Measurements from ENCODE around the gene OXTR.
"Not testable (repeated sequence)": the region's sequence is repeated elsewhere in the genome, so short reads cannot be mapped to it uniquely, and the experiment has no call there.

The OXTR gene

DNA sequence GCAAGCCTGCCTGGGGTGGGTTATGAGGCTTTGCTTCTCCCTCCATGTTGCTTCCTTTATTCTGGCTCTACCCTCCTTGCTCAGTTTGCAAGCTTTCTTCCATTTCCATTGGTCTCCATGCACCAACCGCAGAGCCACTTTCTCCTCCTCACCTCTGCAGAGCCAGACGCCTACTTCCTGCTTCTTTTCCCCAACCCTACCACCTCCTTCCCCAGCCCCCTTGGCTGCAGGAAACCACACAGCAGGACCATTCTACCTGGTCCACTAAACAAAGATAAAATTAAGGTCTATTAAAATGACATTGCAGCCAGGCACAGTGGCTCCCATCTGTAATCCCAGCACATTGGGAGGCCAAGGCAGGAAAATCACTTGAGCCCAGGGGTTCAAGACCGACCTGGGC lies 45.8 kb downstream of the OXTR start:
- TF ChIP-seq, protein P1, sequence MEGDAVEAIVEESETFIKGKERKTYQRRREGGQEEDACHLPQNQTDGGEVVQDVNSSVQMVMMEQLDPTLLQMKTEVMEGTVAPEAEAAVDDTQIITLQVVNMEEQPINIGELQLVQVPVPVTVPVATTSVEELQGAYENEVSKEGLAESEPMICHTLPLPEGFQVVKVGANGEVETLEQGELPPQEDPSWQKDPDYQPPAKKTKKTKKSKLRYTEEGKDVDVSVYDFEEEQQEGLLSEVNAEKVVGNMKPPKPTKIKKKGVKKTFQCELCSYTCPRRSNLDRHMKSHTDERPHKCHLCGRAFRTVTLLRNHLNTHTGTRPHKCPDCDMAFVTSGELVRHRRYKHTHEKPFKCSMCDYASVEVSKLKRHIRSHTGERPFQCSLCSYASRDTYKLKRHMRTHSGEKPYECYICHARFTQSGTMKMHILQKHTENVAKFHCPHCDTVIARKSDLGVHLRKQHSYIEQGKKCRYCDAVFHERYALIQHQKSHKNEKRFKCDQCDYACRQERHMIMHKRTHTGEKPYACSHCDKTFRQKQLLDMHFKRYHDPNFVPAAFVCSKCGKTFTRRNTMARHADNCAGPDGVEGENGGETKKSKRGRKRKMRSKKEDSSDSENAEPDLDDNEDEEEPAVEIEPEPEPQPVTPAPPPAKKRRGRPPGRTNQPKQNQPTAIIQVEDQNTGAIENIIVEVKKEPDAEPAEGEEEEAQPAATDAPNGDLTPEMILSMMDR (IDR thresholded peaks at IDR 0.05), result no peak
- Mint-ChIP-seq H3K36me3 (ENCODE audit: low read depth) (no peaks in the 10 kb centered on the region), H3K27ac (no peak overlapping the region), H3K4me1 (peaks cover 3% of the 10 kb centered on the region), H3K4me3 (no peak overlapping the region), H3K9me3 (peaks cover 20% of the 10 kb centered on the region), H3K27me3 (ENCODE audit: low read depth, poor library complexity) (peaks cover 2% of the 10 kb centered on the region)
- no peak for DNase-seq

DNA sequence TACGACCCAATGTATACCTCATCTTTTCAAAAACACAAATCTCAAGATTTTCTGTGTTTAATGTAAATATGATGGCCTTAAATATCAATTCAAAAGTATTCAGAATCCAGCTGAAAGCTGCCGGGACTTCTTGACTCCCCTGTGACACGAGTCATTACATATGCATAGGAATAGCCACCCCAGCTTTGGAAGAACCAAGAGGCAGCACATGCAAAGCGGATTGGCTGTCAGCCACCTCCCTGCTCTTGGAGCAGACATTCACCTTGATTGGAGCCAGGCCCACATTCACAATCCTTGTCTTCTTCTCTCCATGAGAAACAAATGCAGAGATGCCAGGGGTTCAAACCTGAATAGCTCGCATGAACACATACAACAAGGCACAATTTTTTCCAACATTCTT lies 46.6 kb downstream of the OXTR start:
- Mint-ChIP-seq H3K27me3 (ENCODE audit: low read depth, poor library complexity) (peaks cover 2% of the 10 kb centered on the region), H3K27ac (no peak overlapping the region), H3K4me3 (no peak overlapping the region), H3K36me3 (ENCODE audit: low read depth) (no peaks in the 10 kb centered on the region), H3K4me1 (no peaks in the 10 kb centered on the region), H3K9me3 (peaks cover 24% of the 10 kb centered on the region)
- DNase-seq, result no peak
- TF ChIP-seq, protein P1 (IDR thresholded peaks at IDR 0.05), result no peak

DNA sequence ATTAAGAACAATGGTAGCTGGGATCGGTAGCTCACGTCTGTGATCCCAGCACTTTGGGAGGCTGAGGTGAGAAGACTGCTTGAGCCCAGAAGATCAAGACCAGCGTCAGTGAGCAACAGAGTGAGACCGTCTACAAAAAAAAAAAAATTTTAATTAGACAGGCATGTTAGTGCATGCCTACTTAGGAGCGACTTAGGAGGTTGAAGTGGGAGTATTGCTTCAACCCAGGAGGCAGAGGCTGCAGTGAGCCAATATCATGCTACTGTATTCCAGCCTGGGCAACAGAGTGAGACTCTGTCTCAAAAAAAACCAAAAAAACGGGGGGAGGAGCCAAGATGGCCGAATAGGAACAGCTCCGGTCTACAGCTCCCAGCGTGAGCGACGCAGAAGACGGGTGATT lies 53.7 kb downstream of the OXTR start:
- not testable (repeated sequence) for DNase-seq; H3K36me3 Mint-ChIP-seq (ENCODE audit: low read depth)
- Mint-ChIP-seq H3K27me3 (ENCODE audit: low read depth, poor library complexity) (peaks cover 11% of the 10 kb centered on the region), H3K9me3 (peaks cover 29% of the 10 kb centered on the region), H3K4me3 (peak overlapping the region; percentile 67), H3K27ac (peak overlapping the region; percentile 84), H3K4me1 (peaks cover 25% of the 10 kb centered on the region)

DNA sequence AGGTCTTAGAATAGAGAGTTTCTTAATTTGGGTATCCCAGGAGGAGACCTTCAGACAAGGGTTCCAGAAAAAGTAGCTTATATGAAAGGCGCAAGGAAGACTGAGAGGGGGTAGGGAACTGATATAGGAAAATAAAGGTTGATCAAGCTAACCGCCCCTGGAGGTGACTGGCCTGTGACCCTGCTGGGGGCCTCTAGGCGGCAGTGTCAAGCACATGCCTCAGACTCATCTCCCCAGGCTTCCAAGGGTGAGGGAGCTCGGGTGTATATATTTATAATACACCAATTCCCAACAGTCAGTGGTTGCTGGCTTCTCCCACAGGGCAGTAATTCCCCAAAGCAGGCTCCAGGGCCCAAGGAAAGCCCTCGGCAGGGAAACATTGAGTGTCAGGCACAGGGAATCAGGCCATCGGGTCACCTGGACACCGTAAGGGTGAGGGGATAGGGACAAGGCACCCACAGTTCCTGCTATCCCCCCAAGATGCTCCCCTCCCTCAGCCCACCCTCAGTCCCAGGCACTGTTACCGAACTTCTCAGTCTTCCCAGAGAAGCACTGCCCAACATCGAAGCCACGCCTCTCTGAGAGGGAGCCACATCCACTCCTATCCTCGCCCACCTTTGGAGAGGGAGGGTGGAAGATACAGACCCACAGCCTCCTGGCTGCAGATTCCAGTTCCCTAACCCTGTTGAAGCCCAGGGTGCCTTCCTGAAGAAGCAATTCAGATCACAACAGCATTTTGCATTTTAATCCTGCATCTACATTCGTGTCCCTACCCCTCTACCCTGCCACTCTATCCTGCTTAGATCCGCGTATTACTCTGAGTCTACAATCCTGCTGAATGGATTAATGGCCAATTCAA lies 55.3 kb downstream of the OXTR start:
- Mint-ChIP-seq H3K27ac (no peak overlapping the region), H3K4me3 (no peak overlapping the region), H3K27me3 (ENCODE audit: low read depth, poor library complexity) (peaks cover 14% of the 10 kb centered on the region), H3K9me3 (peaks cover 24% of the 10 kb centered on the region), H3K36me3 (ENCODE audit: low read depth) (peaks cover 6% of the 10 kb centered on the region), H3K4me1 (peaks cover 36% of the 10 kb centered on the region)
- peak; percentile 18 for DNase-seq
- TF ChIP-seq, protein P1 (IDR thresholded peaks at IDR 0.05), result peak; percentile 39

DNA sequence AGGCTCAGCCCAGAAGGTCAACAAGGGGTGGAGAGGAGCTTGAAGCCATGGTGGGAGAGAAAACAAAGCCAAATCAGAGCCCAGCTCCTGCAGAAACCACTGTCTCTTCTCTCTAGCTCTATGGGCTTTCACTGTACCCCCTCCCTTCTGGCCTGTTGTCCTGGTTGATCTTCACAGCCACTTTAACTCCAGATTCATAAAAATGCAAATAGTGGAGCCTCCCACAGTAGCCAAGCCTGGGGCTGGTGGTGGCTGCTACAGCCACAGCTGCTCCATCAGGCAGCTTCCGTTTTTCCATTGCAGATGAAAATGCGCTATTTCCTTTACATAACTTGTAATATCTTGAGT lies 56.5 kb downstream of the OXTR start:
- H3K36me3 Mint-ChIP-seq (ENCODE audit: low read depth), result peaks cover 6% of the 10 kb centered on the region
- TF ChIP-seq, protein P1 (IDR thresholded peaks at IDR 0.05), result no peak
- H3K27me3 Mint-ChIP-seq (ENCODE audit: low read depth, poor library complexity), result peaks cover 14% of the 10 kb centered on the region
- H3K4me3 Mint-ChIP-seq, result no peak overlapping the region
- H3K27ac Mint-ChIP-seq, result no peak overlapping the region
- H3K9me3 Mint-ChIP-seq, result peaks cover 17% of the 10 kb centered on the region
- H3K4me1 Mint-ChIP-seq, result peaks cover 40% of the 10 kb centered on the region
- no peak for DNase-seq

DNA sequence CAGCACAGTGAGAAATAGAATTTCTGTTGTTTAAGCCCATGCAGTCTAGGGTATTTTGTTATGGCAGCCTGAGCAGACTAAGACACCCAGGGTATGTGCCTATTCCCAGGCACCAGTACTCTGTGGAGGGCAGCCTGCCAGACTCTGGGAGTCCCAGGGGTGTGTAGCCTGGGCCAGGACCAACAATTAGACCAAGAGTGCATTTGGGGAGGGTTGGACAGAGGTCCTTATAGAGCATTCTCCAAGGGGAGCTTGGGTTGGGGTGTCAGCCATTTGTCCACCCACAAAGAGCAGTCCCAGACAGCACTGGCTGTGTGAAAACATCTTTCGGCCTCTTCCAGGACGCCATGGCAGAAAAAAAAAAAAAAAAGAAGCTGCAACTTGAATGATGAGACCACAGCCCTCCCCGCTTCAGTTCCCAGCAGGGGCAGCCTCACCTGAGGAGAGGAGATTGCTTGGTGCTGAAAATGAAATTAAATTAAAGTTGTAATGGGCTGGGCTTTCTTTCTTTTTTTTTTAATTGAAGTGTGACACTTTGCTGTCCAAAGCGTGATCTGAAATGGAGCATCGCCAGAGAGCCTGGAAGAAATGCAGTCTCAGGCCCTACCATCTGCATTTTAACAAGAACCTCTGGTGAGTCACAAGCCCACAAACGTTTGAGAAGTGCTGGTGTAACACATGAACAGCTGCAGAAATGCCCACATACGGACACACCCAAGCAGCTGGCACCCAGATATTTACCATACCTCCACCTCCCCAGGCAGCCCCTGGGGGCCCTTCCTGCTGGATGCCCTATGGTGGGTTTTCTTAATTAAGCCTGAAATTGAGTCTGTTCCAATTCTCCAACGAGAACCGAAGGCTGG lies 57.1 kb downstream of the OXTR start:
- peaks cover 6% of the 10 kb centered on the region for H3K36me3 Mint-ChIP-seq (ENCODE audit: low read depth)
- H3K4me3 Mint-ChIP-seq, result no peak overlapping the region
- peaks cover 40% of the 10 kb centered on the region for H3K4me1 Mint-ChIP-seq
- no peak overlapping the region for H3K27ac Mint-ChIP-seq
- TF ChIP-seq, protein P1 (IDR thresholded peaks at IDR 0.05), result no peak
- peaks cover 18% of the 10 kb centered on the region for H3K27me3 Mint-ChIP-seq (ENCODE audit: low read depth, poor library complexity)
- DNase-seq, result no peak
- H3K9me3 Mint-ChIP-seq, result peaks cover 13% of the 10 kb centered on the region

All from nephron progenitor cell (in vitro differentiated cells).